NOMO-1 treated with dmso at 0.1 percent for 144 hours (cell line): ENCODE data around the gene CASP9.

Experiments used
- DNase-seq: peaks from one replicate; lab custom pipeline; 2025; ENCODE audit not compliant: unreplicated experiment; lab: John Stamatoyannopoulos, UW

The CASP9 gene

DNA sequence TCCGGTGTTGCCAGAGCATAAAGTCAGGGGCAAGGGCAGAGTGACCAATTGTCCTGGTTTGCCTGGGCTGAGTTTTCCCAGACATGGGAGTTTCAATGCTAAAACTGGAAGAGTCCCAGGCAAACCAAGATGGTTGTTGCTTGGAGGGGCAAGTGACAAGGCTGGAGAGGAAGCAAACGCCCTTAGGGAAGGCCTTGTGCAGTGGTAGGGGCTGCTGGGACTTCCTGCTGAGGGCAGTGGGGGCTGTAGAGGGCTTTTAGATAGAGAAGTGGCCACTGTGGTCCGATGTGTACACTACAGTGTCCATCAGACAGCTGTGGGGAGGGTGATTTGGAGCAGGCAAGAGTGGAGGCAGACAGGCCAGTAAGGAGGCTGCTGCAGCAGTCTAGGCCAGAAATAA lies 74.4 kb downstream of the CASP9 start:
- no peak for DNase-seq

DNA sequence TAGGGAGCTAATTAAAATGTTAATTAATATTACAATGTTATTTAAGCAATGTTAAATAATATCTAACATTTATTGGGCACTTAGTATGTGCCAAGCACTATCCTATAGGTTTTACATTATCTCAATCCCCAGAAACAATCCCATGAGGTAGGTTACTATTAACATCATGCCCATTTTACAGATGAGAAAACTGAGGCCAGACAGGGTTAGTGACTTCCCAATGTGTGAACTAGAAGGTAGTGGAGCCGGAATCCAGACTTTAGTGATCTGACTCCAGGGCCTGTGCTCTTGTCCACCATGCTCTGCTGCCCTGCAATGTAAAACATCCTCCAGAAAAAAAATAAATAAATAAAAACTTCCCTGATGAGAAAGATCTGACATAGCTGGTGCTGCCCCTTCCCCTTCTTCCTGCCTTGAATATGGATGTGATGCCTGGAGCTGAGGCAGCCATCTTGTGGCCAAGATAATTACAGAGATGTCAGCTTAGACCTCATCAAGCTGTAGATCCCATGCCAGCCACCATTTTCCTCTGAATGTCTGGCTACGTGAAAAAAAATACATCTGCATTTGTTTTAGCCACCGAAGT lies 75.0 kb downstream of the CASP9 start:
- DNase-seq, result no peak

DNA sequence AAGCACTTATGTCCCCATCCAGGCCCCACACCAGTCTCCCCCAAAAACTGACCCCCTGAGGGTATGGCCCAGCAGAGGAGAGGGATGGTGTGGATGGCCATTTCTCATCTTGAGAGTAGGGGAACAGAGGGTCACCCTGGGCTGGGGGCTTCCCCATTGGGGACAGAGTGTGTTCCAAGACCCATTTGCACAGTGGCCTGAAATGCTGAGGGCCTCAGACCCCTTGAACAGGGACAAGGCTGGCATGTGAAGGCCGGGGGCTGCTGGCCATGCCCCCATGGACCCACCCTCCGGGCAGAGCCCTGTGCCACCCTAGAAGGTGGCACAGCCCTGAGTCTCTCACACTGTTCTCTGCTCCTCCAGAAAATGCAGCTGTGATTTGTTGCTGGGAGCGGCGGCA lies 77.8 kb downstream of the CASP9 start:
- DNase-seq, result no peak

DNA sequence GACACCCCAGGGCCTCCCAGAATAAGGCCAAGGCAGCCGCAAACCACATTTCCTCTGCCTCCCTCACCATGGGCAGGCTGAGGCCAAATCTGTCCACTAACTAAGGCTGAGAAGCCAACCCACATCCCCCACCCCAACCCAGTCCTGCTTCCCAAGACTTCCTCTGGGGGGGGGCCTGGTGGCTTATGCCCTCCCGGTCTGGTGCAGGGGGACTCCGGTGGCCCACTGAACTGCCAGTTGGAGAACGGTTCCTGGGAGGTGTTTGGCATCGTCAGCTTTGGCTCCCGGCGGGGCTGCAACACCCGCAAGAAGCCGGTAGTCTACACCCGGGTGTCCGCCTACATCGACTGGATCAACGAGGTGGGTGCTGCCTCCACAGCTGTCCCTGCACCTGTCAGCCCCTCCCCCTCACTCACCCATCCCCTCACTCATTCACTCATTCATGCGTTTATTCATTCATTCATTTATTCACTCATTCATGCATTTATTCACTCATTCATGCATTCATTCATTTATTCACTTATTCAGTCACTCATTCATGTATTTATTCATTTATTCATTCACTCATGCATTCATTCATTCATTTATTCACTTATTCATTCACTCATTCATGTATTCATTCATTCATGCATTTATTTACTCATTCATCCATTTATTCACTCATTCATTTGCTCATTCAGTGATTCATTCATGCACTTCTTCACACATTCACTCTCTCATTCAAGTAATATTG lies 78.5 kb downstream of the CASP9 start:
- DNase-seq, result no peak

DNA sequence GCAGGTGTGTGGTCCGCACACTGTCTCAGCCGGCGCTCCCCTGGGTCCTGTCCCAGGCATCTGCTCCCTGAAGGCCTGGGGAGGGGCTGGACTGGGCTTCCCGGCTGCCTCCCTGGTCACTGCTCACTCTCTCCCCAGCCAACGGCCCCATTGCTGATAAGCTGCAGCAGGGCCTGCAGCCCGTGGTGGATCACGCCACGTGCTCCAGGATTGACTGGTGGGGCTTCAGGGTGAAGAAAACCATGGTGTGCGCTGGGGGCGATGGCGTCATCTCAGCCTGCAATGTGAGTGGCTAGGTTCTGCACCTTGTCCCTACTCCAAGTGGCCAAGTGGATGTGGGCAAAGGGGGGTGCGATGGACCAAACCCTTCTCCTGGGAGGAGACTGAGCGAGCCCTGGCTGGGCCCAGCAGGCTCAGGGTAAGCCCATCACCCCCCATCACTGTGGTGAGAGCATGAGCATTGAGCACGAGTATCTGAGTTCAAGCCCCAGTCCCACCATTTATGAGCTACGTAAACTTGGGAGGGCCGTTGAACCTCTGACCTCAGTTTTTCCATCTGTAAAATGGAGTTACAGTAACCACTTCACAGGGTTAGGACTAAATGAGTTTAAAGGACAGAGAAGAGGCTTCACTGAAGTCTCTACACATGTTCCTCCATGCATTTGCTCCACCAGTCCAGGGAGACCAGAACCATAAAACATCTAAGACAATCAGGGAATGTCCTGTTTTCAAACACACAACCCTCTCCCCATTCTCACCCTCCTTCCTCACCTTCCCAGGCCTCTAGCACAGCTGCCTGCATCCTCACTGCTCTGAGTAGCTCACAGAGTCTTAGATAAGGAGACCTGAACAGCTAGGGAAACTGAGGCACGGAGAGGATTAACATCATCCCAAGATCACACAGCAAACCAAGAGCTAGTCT lies 79.3 kb downstream of the CASP9 start:
- DNase-seq, result no peak

DNA sequence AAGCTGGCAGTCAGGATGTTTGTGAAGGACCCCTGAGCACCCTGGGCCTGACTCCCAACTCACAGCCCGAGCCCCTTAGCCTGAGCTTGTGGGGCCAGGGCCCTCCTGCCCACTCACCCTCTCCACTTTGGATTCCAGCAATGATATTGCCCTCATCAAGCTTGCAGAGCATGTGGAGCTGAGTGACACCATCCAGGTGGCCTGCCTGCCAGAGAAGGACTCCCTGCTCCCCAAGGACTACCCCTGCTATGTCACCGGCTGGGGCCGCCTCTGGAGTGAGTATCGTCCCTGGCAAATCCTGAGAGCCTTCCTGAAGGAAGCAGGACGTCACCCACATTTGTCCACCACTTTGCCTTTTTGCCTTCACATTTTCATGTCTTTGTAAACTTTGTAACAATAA lies 80.7 kb downstream of the CASP9 start:
- DNase-seq, result no peak

DNA sequence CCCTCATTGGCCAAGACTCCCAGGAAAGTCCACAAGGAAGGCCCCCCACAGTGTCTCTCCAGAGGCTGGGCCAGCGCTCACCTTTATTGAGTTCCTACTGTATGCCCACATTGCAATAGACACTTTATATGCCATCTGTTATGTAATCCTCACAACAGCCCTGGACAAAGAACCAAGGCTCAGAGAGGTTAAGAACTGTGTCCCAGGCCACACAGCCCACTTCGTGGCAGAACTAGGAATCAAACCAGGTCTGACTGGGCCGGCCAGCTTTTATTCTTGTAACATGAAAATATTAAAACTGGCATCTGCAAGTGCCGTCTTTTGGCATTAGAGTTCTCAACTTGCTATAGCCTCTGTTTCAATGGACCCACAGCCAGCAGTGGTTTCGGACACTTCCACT lies 81.3 kb downstream of the CASP9 start:
- DNase-seq, result no peak

DNA sequence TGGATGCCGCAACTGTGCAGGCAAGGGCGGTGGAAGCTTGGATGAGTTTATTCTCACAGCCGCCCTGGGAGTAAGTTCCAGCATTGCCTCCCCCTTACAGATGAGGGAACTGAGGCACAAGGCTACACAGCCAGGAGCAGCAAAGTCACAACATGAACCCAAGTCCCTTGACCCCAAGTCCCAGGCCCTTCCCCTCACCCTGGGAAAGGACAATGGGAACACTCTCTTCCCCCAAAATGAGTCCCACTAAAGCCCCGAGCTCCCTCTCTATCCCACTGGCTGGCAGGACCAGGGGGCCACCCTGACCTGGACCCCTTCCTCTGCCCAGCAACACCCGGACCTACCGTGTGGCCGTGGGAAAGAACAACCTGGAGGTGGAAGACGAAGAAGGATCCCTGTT lies 81.9 kb downstream of the CASP9 start:
- DNase-seq, result no peak
